Left ventricle myocardium inferior (tissue), 1 donor: Measurements from ENCODE around the gene THSD4. TPM values are rescaled to one million over a fixed set of nuclear protein-coding genes. Genes with fewer than 3 reads are reported as not detected.

Experiments used
- DNase-seq: peaks from one replicate; pipeline ENCODE4 v3.0.0-alpha.2; 2020
- H3K27ac ChIP-seq: fragments of 200-600 bp; replicated peaks from 2 replicates; pipeline ENCODE4 v1.8.0; 2021
- H3K27me3 ChIP-seq: fragments of 200-600 bp; 2 replicates; pipeline ENCODE4 v1.8.0; 2021; ENCODE audit warnings: low read depth
- H3K36me3 ChIP-seq: fragments of 200-600 bp; 2 replicates; pipeline ENCODE4 v1.8.0; 2021
- H3K4me1 ChIP-seq: fragments of 200-600 bp; 2 replicates; pipeline ENCODE4 v1.8.0; 2021
- H3K4me3 ChIP-seq: fragments of 200-600 bp; 2 replicates; pipeline ENCODE4 v1.8.0; 2021; ENCODE audit warnings: mild to moderate bottlenecking, moderate library complexity
- H3K9me3 ChIP-seq: fragments of 200-600 bp; replicated peaks from 2 replicates; pipeline ENCODE4 v1.8.0; 2021
- intact Hi-C: fragments of 100-400 bp; cut with micrococcal nuclease; formaldehyde crosslinking; loops from one replicate; pipeline ENCODE4 v1.11.0; 2022
- total RNA-seq: library from RNA; stranded (reverse); fragmentation: NEBNext Ultra II Directional; extraction: Animal tissue kit (Norgen Biotek cat#: 25700); gene quantifications from one replicate; pipeline ENCODE4 v1.2.1, GENCODE V29; 2021
- TF ChIP-seq, protein P1 (sequence below): fragments of 200-600 bp; IDR thresholded peaks from 2 replicates; pipeline ENCODE4 v1.8.0; 2021; ENCODE audit warnings: antibody characterized with exemption, mild to moderate bottlenecking, borderline replicate concordance
- donor health status: DM: no; HTN: yes; CAD: no; lungs with severe emphysema.

The THSD4 gene
- total RNA-seq, 1 donor from 2014 or later, result 95.8 TPM

DNA sequence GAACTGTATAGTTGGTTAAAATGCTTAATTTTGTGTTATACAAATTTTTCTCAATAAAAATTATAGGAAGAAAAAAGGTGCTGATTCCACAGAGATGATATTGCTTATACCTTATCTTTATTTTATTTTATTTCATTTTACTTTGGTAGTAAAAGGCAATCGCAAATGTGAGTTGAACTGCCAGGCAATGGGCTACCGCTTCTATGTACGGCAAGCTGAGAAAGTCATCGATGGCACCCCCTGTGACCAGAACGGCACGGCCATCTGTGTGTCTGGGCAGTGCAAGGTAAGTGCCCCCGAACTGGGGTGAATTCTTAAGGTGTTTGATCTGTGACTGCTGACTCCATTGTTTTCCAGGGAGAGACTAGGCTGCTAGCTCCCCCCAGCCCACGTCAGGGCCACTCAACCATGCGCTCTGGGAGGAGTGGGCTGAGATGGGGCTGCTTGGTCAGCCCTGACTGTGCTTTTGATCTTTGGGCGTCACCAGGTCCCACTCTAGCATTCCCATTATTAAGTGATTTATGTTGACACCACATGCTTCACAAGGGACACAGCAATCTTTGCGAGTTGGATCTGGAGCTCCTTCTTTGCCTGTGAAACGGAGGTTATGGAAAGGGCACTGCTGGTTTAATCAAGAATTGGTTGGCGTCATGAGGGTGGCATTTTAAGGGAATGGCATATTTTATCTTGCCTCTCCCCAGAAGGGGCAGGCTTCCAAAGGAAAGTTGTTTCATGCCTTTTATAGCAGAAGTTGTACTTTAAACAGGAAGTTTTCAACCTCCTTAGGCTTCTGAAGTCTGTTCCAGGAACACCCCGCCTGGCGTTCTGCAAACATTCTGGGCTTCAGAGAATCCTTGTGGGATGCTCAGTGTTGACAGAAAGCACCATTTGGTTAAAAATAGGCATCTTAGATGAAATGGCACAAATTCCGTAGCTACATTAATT is 296.5 kb downstream of the THSD4 start:
- Histone ChIP-seq H3K9me3 (no peaks in the 10 kb centered on the region), H3K36me3 (no peaks in the 10 kb centered on the region), H3K4me3 (peak overlapping the region; percentile 10), H3K27ac (peak overlapping the region; percentile 77), H3K27me3 (no peaks in the 10 kb centered on the region), H3K4me1 (peaks cover 49% of the 10 kb centered on the region)
- intact Hi-C loops, result no loop called here
- TF ChIP-seq, protein P1, sequence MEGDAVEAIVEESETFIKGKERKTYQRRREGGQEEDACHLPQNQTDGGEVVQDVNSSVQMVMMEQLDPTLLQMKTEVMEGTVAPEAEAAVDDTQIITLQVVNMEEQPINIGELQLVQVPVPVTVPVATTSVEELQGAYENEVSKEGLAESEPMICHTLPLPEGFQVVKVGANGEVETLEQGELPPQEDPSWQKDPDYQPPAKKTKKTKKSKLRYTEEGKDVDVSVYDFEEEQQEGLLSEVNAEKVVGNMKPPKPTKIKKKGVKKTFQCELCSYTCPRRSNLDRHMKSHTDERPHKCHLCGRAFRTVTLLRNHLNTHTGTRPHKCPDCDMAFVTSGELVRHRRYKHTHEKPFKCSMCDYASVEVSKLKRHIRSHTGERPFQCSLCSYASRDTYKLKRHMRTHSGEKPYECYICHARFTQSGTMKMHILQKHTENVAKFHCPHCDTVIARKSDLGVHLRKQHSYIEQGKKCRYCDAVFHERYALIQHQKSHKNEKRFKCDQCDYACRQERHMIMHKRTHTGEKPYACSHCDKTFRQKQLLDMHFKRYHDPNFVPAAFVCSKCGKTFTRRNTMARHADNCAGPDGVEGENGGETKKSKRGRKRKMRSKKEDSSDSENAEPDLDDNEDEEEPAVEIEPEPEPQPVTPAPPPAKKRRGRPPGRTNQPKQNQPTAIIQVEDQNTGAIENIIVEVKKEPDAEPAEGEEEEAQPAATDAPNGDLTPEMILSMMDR, result peak; percentile 31
- no peak for DNase-seq

DNA sequence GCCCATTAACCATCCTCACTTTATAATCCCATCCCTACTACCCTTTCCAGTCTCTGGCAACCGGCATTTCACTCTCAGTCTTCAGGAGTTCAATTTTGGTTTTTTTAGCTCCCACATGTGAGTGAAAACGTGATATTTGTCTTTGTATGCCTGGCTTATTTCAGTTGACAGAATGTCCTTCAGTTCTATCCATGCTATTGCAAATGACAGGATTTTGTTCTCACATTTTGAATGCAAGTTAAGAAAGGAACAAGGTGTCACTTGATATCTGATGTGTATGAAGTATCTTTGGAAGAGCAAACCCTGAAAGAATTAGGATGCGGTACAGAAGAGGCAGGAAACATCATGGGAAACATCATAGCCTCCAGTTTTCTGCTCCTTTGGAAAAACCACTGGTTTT is 298.1 kb downstream of the THSD4 start:
- H3K27ac ChIP-seq, result peak overlapping the region; percentile 77
- H3K4me1 ChIP-seq, result peaks cover 49% of the 10 kb centered on the region

DNA sequence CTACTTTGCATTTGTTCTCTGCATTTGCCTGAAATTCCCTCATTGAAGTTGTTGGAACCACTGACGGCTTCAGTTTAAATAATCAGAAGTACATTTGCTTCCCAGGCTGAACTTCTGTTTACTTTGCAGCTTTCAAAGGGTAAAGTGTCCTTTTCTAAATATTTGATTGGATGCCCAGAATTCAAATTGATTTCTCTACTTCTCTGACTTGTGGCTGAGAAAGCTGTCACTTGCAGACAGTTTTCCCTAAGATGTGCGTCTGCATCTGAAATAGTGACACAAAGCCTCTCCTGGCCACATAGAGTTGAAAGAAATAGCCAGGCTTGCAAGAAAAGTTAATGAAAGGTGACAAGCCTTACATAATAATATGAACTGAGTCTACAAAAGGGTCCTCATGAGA is 299.6 kb downstream of the THSD4 start:
- Histone ChIP-seq H3K36me3 (no peaks in the 10 kb centered on the region), H3K4me3 (no peak overlapping the region), H3K27ac (peak overlapping the region; percentile 77), H3K27me3 (no peaks in the 10 kb centered on the region), H3K9me3 (peaks cover 6% of the 10 kb centered on the region), H3K4me1 (peaks cover 43% of the 10 kb centered on the region)
- intact Hi-C loops, result no loop called here
- TF ChIP-seq, protein P1, result no peak
- no peak for DNase-seq

More for the DNA sequence above, 298.1 kb downstream of the THSD4 start:
- no peak overlapping the region for H3K4me3 ChIP-seq
- intact Hi-C loops, result no loop called here
- TF ChIP-seq, protein P1, result no peak
- no peaks in the 10 kb centered on the region for H3K27me3 ChIP-seq
- no peaks in the 10 kb centered on the region for H3K36me3 ChIP-seq
- DNase-seq, result no peak
- peaks cover 6% of the 10 kb centered on the region for H3K9me3 ChIP-seq

DNA sequence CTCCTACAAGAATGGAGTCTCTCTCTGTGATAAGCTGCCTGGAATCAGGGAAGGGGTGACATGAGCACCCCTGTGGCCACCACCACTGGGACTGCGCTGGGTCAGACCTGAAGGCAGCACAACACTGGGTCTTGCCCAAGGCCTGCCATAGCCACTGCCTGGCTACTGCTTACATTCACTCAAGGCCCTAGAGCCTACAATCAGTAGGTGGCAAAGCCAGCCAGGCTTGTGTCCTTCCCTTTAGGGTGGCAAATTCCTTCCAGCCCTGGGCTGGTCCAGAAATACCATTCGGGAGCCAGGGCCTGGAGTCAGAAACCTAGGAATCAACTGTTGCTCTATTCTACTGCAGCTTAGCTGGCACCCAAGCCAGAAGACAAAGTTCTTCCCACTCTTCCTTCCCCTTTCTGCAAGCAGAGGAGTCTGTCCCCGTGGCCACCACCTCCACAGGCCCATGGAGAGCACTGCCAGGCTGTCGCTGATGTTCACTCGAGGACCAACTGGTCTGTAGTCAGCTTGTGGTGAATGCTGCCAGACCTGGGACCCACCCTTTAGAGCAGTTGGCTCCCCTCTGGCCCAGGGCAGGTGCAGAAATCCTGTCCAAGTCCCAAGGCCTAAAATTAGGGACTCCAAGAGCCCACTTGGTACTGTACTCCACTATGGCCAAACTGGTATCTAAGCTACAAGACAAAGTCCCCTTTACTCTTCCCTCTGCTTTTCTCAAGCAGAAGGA is 307.4 kb downstream of the THSD4 start:
- DNase-seq, result no peak
- H3K4me1 ChIP-seq, result peaks cover 26% of the 10 kb centered on the region
- H3K27ac ChIP-seq, result peak overlapping the region; percentile 39
- no peak overlapping the region for H3K4me3 ChIP-seq
- H3K27me3 ChIP-seq, result no peaks in the 10 kb centered on the region
- no peaks in the 10 kb centered on the region for H3K36me3 ChIP-seq
- TF ChIP-seq, protein P1, result no peak
- H3K9me3 ChIP-seq, result peaks cover under 1% of the 10 kb centered on the region
- intact Hi-C loops, result no loop called here

DNA sequence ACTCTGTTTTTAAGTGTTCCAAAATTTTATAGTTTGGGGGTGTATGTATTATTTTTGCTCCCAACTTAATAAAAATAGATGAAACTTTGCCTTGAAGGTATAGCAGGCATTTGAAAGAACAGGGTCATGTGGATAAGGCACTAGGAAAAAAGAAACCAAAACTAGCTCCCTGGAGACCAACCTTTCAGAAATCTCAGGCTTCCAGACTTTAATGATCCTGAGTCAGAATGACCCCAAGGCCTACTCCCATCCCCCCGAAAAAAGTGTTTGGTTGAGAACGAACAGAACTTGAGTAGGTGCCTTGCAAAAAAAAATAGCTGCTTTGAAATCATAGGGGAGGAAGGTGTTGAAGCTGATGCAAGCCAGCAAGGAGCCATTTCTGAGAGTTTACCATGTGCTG is 309.5 kb downstream of the THSD4 start:
- H3K4me1 ChIP-seq, result peaks cover 26% of the 10 kb centered on the region
- no peaks in the 10 kb centered on the region for H3K9me3 ChIP-seq
- DNase-seq, result no peak
- TF ChIP-seq, protein P1, result no peak
- no peak overlapping the region for H3K27ac ChIP-seq
- H3K4me3 ChIP-seq, result no peak overlapping the region
- H3K36me3 ChIP-seq, result no peaks in the 10 kb centered on the region
- intact Hi-C loops, result no loop called here
- H3K27me3 ChIP-seq, result no peaks in the 10 kb centered on the region
